CD14-positive monocyte (primary cell): ENCODE measurements around the gene BEND2. TPM values are rescaled to one million over a fixed set of nuclear protein-coding genes. Genes with fewer than 3 reads are reported as not detected.

Experiments used
- DNase-seq, 3 donors: peaks; one replicate each; pipeline ENCODE4 v3.0.0-alpha.2; 2011 to 2022
- H2AFZ ChIP-seq: 2 replicates; pipeline ENCODE4 v1.6.0; 2012; ENCODE audit warnings: mild to moderate bottlenecking, low read depth, low read length, inconsistent platforms; ENCODE audit not compliant: insufficient read depth, poor library complexity, severe bottlenecking
- H3K27ac ChIP-seq, 2 donors: 1 replicate in 1 of 2; 2 replicates in 1 of 2; pipeline ENCODE4 v1.5.1; 2012 to 2013; ENCODE audit warnings: low read length in 2 of 2, control low read depth in 1 of 2, inconsistent platforms in 1 of 2, low read depth in 1 of 2, mild to moderate bottlenecking in 1 of 2
- H3K27me3 ChIP-seq, 2 donors: one replicate each; pipeline versions ENCODE4 v1.6.0 to v1.6.1; 2011 to 2013; ENCODE audit warnings: low read length in 2 of 2; ENCODE audit not compliant: control insufficient read depth in 2 of 2, insufficient read depth in 2 of 2
- H3K36me3 ChIP-seq, 2 donors: replicated peaks in 1 of 2; 1 replicate in 1 of 2; 2 replicates in 1 of 2; pipeline versions ENCODE4 v1.5.1 to v1.6.1; 2012 to 2013; ENCODE audit warnings: low read length in 2 of 2, control low read depth in 1 of 2, inconsistent platforms in 1 of 2, mild to moderate bottlenecking in 1 of 2; ENCODE audit not compliant: insufficient read depth in 2 of 2, control insufficient read depth in 1 of 2
- H3K4me1 ChIP-seq, 2 donors: 1 replicate in 1 of 2; 2 replicates in 1 of 2; pipeline versions ENCODE4 v1.5.1 to v1.6.1; 2012 to 2013; ENCODE audit warnings: low read length in 2 of 2, control low read depth in 1 of 2, inconsistent platforms in 1 of 2, mild to moderate bottlenecking in 1 of 2, moderate library complexity in 1 of 2; ENCODE audit not compliant: insufficient read depth in 2 of 2, control insufficient read depth in 1 of 2
- H3K4me2 ChIP-seq: replicated peaks from 2 replicates; pipeline ENCODE3; 2012; ENCODE audit warnings: low read length, moderate library complexity, mild to moderate bottlenecking; ENCODE audit not compliant: poor library complexity, severe bottlenecking; ENCODE audit errors: extremely low read depth
- H3K4me3 ChIP-seq, 3 experiments: fragments of 200-600 bp in 1 of 3; sonication (generic) in 1 of 3; replicated peaks in 1 of 3; 1 replicate in 2 of 3; 2 replicates in 1 of 3; pipeline ENCODE4 v1.5.1; 2011 to 2013; ENCODE audit warnings: low read length in 3 of 3, mild to moderate bottlenecking in 3 of 3, control low read depth in 2 of 3, low read depth in 2 of 3, inconsistent platforms in 1 of 3, moderate library complexity in 1 of 3
- H3K79me2 ChIP-seq: 2 replicates; pipeline ENCODE4 v1.6.0; 2012; ENCODE audit warnings: mild to moderate bottlenecking, control low read depth, inconsistent platforms, low read length, moderate library complexity; ENCODE audit not compliant: insufficient read depth
- H3K9ac ChIP-seq: 2 replicates; pipeline ENCODE4 v1.6.0; 2017; ENCODE audit warnings: low read length, mild to moderate bottlenecking; ENCODE audit not compliant: insufficient read depth, poor library complexity, severe bottlenecking
- H3K9me3 ChIP-seq, 2 donors: replicated peaks in 1 of 2; 1 replicate in 1 of 2; 2 replicates in 1 of 2; pipeline versions ENCODE4 v1.5.1 to v1.6.1; 2012 to 2013; ENCODE audit warnings: low read length in 2 of 2, control low read depth in 1 of 2; ENCODE audit not compliant: control insufficient read depth in 1 of 2, insufficient read depth in 1 of 2
- H4K20me1 ChIP-seq: 2 replicates; pipeline ENCODE4 v1.6.0; 2012; ENCODE audit warnings: mild to moderate bottlenecking, low read length, control low read depth, moderate library complexity; ENCODE audit not compliant: insufficient read depth
- H3K27ac Mint-ChIP-seq, 7 donors: one replicate each; pipeline ENCODE4 v1.8.0; 2020; ENCODE audit warnings: mild to moderate bottlenecking in 7 of 7, mixed read lengths in 7 of 7, moderate library complexity in 6 of 7, inconsistent platforms in 2 of 7
- H3K27me3 Mint-ChIP-seq, 3 donors: one replicate each; pipeline ENCODE4 v1.8.0; 2021 to 2022; ENCODE audit warnings: low read depth in 3 of 3, mild to moderate bottlenecking in 3 of 3, mixed read lengths in 3 of 3, moderate library complexity in 3 of 3, inconsistent platforms in 1 of 3
- H3K36me3 Mint-ChIP-seq, 2 donors: one replicate each; pipeline ENCODE4 v1.8.0; 2020; ENCODE audit warnings: mixed read lengths in 2 of 2, inconsistent platforms in 1 of 2, mild to moderate bottlenecking in 1 of 2
- H3K4me1 Mint-ChIP-seq: one replicate; pipeline ENCODE4 v1.8.0; 2020; ENCODE audit warnings: mild to moderate bottlenecking, mixed read lengths
- H3K4me3 Mint-ChIP-seq, 2 donors: one replicate each; pipeline ENCODE4 v1.8.0; 2020; ENCODE audit warnings: mild to moderate bottlenecking in 2 of 2, mixed read lengths in 2 of 2, moderate library complexity in 1 of 2
- H3K9me3 Mint-ChIP-seq, 7 donors: one replicate each; pipeline ENCODE4 v1.8.0; 2020 to 2022; ENCODE audit warnings: mixed read lengths in 7 of 7, mild to moderate bottlenecking in 6 of 7, moderate library complexity in 6 of 7, inconsistent platforms in 2 of 7
- CTCF ChIP-seq: fragments of 200-600 bp; IDR thresholded peaks from one replicate; pipeline ENCODE4 v1.8.0; 2022; ENCODE audit warnings: antibody characterized with exemption, mild to moderate bottlenecking
- WGBS: methylation state at CpG from one replicate; pipeline ENCODE4 v1.1.5; 2013; ENCODE audit warnings: missing lambda C conversion rate; ENCODE audit not compliant: insufficient coverage; 5-methylcytosine and 5-hydroxymethylcytosine counted together
- intact Hi-C, 2 donors: fragments of 100-400 bp; cut with micrococcal nuclease; formaldehyde crosslinking; loops; one replicate each; pipeline versions ENCODE4 v1.15.0 to v1.15.1; 2023
- polyA plus RNA-seq, 3 donors: library from polyadenylated mRNA; depleted of rRNA in 1 of 3; unstranded in 2 of 3; stranded (reverse) in 1 of 3; fragments of 300-500 nt in 2 of 3; fragments of >200 nt in 1 of 3; fragmentation: Illumina TruSeq in 2 of 3; gene quantifications; 1 replicate in 2 of 3; 2 replicates in 1 of 3; pipeline ENCODE4 v1.2.3, GENCODE V29; 2012 to 2021

BEND2 gene
- polyA plus RNA-seq, 3 donors, result 0.04 to 0.14 TPM; not detected in 1

GRCh38 chrX:18166068-18166467 lies 54.6 kb downstream of the BEND2 start:
- no peak for DNase-seq
- Mint-ChIP-seq H3K36me3 (no peaks in the 10 kb centered on the region), H3K4me3 (no peak overlapping the region), H3K27ac (no peak overlapping the region), H3K4me1 (no peaks in the 10 kb centered on the region), H3K9me3 (no peaks in the 10 kb centered on the region), H3K27me3 (peaks cover 0 to 1% (median 0%) of the 10 kb centered on the region in 3 donors)
- H3K27ac ChIP-seq, result no peak overlapping the region
- peaks cover 0 to 3% of the 10 kb centered on the region in 2 donors for H3K27me3 ChIP-seq
- H2AFZ ChIP-seq, result no peak overlapping the region
- no peaks in the 10 kb centered on the region for H3K79me2 ChIP-seq
- no peaks in the 10 kb centered on the region for H3K9me3 ChIP-seq
- no peaks in the 10 kb centered on the region for H3K4me1 ChIP-seq
- intact Hi-C loops, result no loop called here
- no peak overlapping the region for H3K9ac ChIP-seq
- no peaks in the 10 kb centered on the region for H4K20me1 ChIP-seq
- H3K4me2 ChIP-seq, result no peak overlapping the region
- no peak overlapping the region for H3K4me3 ChIP-seq
- no peaks in the 10 kb centered on the region for H3K36me3 ChIP-seq
- TF ChIP-seq CTCF, result no peak
- WGBS, result no CpG with 5 or more reads among the region's 4 CpGs

- Mint-ChIP-seq H3K4me1 (no peaks in the 10 kb centered on the region), H3K36me3 (no peaks in the 10 kb centered on the region), H3K27me3 (no peaks in the 10 kb centered on the region), H3K9me3 (peaks cover 0 to 7% (median 0%) of the 10 kb centered on the region in 7 donors), H3K27ac (no peak overlapping the region), H3K4me3 (no peak overlapping the region)
- H2AFZ ChIP-seq, result no peak overlapping the region
- no peak overlapping the region for H3K4me3 ChIP-seq
- no peak for DNase-seq
- no peaks in the 10 kb centered on the region for H3K36me3 ChIP-seq
- H4K20me1 ChIP-seq, result no peaks in the 10 kb centered on the region
- H3K27ac ChIP-seq, result no peak overlapping the region
- no peaks in the 10 kb centered on the region for H3K4me1 ChIP-seq
- H3K9ac ChIP-seq, result no peak overlapping the region
- no peak for TF ChIP-seq CTCF
- intact Hi-C loops, result no loop called here
- H3K4me2 ChIP-seq, result no peak overlapping the region
- H3K27me3 ChIP-seq, result peaks cover 0 to under 1% of the 10 kb centered on the region in 2 donors
- WGBS, result 100% methylated on average over 1 of the region's 4 CpGs
- no peaks in the 10 kb centered on the region for H3K9me3 ChIP-seq
- no peaks in the 10 kb centered on the region for H3K79me2 ChIP-seq
Measured at GRCh38 chrX:18160369-18160768, 60.3 kb downstream of the BEND2 start.
